Suprapubic skin (tissue), 4 donors: Measurements from ENCODE around the gene KCMF1.

Experiments
- CTCF ChIP-seq, 2 donors: fragments of 200-600 bp in 1 of 2; fragments of 450-650 bp in 1 of 2; sonication (generic) in 1 of 2; IDR thresholded peaks; one replicate each; pipeline ENCODE4 v1.5.1; 2016 to 2019; ENCODE audit warnings: antibody characterized with exemption in 2 of 2, mild to moderate bottlenecking in 1 of 2, moderate library complexity in 1 of 2
- EP300 ChIP-seq: sonication (generic); formaldehyde crosslinking; IDR thresholded peaks from one replicate; pipeline ENCODE4 v1.6.1; 2017; ENCODE audit warnings: antibody characterized with exemption
- POLR2A ChIP-seq, 2 donors: fragments of 450-650 bp; IDR thresholded peaks; one replicate each; pipeline ENCODE4 v1.6.1; 2017; ENCODE audit warnings: antibody characterized with exemption in 2 of 2, mild to moderate bottlenecking in 2 of 2, moderate library complexity in 2 of 2
- POLR2AphosphoS5 ChIP-seq, 3 donors: sonication (generic); formaldehyde crosslinking; IDR thresholded peaks; one replicate each; pipeline ENCODE4 v1.6.1; 2017; ENCODE audit warnings: antibody characterized with exemption in 3 of 3

DNA sequence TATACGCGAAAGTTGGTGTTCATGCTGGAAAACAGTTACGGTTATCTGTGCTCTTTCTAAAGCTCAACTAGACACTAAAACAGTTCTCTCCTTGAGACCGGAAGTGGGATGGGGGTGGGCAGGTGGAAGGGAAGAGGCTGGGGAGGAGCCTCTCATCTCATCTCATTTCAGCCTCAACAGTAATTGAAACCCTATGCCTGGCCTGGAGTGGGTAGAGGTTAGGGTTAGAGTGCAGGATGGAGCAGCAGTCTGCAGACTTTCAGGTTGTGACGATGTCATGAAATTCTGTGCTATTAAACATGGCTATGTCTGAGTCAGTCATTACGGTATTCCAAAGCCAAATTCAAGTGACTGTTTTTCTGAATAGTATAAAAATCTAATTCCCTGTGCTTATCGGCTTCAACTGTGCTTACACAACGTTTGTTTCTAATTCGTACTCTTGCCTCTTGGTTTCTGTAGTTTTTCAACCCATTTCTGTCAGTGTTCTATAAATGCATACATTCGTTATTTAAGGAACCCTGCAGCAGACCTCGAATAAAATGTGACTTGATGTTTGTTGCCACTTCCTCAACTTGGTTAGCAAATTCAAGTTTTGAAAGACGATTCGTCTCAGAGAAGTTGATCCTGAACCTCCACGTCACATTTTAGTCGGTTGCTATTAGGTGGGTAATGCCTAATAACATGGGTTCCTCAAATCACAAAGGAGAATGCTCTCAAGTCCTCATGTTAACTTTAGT lies 86.4 kb downstream of the KCMF1 start:
- TF ChIP-seq POLR2A (IDR thresholded peaks at IDR 0.05), result no peak
- TF ChIP-seq CTCF (IDR thresholded peaks at IDR 0.05), result no peak
- TF ChIP-seq POLR2AphosphoS5 (IDR thresholded peaks at IDR 0.05), result no peak
- TF ChIP-seq EP300, result no peak
